Measurements from ENCODE around the gene RABGAP1L.
"Not testable (repeated sequence)": the region's sequence is repeated elsewhere in the genome, so short reads cannot be mapped to it uniquely, and the experiment has no call there.

RABGAP1L gene

GRCh38 chr1:175002910-175003517 lies 843.7 kb downstream of the RABGAP1L start:
- TF ChIP-seq JUND (IDR thresholded peaks at IDR 0.05; ENCODE audit: low read depth): no peak
- DNase-seq (ENCODE audit: low read depth in 1 of 2, low spot score in 1 of 2): no peak
- in situ Hi-C loops (cut with HindIII; ENCODE audit: low pct_unique_long_range_greater_than_20kb, low sequenced_read_pairs): no loop called here

GRCh38 chr1:175003521-175003920 lies 844.2 kb downstream of the RABGAP1L start:
- DNase-seq (ENCODE audit: low read depth in 1 of 2, low spot score in 1 of 2): no peak
- no peak for TF ChIP-seq JUND (IDR thresholded peaks at IDR 0.05; ENCODE audit: low read depth)
- in situ Hi-C loops (cut with HindIII; ENCODE audit: low pct_unique_long_range_greater_than_20kb, low sequenced_read_pairs): no loop called here

GRCh38 chr1:175005085-175005783 lies 845.9 kb downstream of the RABGAP1L start:
- no peak for TF ChIP-seq JUND (IDR thresholded peaks at IDR 0.05; ENCODE audit: low read depth)
- in situ Hi-C loops (cut with HindIII; ENCODE audit: low pct_unique_long_range_greater_than_20kb, low sequenced_read_pairs): no loop called here
- DNase-seq (ENCODE audit: low read depth in 1 of 2, low spot score in 1 of 2): no peak

GRCh38 chr1:175009532-175009931 lies 850.2 kb downstream of the RABGAP1L start:
- in situ Hi-C loops (cut with HindIII; ENCODE audit: low pct_unique_long_range_greater_than_20kb, low sequenced_read_pairs): no loop called here
- no peak for TF ChIP-seq JUND (IDR thresholded peaks at IDR 0.05; ENCODE audit: low read depth)
- no peak for DNase-seq (ENCODE audit: low read depth in 1 of 2, low spot score in 1 of 2)

- peak in 1 of 2 experiments; percentile 8 for DNase-seq (ENCODE audit: low read depth in 1 of 2, low spot score in 1 of 2)
- TF ChIP-seq JUND (IDR thresholded peaks at IDR 0.05; ENCODE audit: low read depth): no peak
- in situ Hi-C loops (cut with HindIII; ENCODE audit: low pct_unique_long_range_greater_than_20kb, low sequenced_read_pairs): no loop called here
Observed at GRCh38 chr1:175013445-175013844, 854.1 kb downstream of the RABGAP1L start.

GRCh38 chr1:175015243-175015642 lies 855.9 kb downstream of the RABGAP1L start:
- DNase-seq (ENCODE audit: low read depth in 1 of 2, low spot score in 1 of 2): no peak
- in situ Hi-C loops (cut with HindIII; ENCODE audit: low pct_unique_long_range_greater_than_20kb, low sequenced_read_pairs): no loop called here
- no peak for TF ChIP-seq JUND (IDR thresholded peaks at IDR 0.05; ENCODE audit: low read depth)

GRCh38 chr1:175019524-175019923 lies 860.2 kb downstream of the RABGAP1L start:
- TF ChIP-seq JUND (IDR thresholded peaks at IDR 0.05; ENCODE audit: low read depth): no peak
- DNase-seq (ENCODE audit: low read depth in 1 of 2, low spot score in 1 of 2): no peak
- in situ Hi-C loops (cut with HindIII; ENCODE audit: low pct_unique_long_range_greater_than_20kb, low sequenced_read_pairs): no loop called here

GRCh38 chr1:175023043-175023921 lies 864.0 kb downstream of the RABGAP1L start, which contains the start of gene MRPS14:
TSS of gene MRPS14 (minus strand) at chr1:175023425. CDS start at chr1:175023408, 17 bp downstream.
- peak; percentile 84 to 100 for DNase-seq (ENCODE audit: low read depth in 1 of 2, low spot score in 1 of 2)
- TF ChIP-seq JUND (IDR thresholded peaks at IDR 0.05; ENCODE audit: low read depth): 0 out of 2 replicates have a peak, but pooled peaks have one; percentile 29
- in situ Hi-C loops (cut with HindIII; ENCODE audit: low pct_unique_long_range_greater_than_20kb, low sequenced_read_pairs): no loop called here

GRCh38 chr1:175023922-175024242 lies 864.6 kb downstream of the RABGAP1L start:
- in situ Hi-C loops (cut with HindIII; ENCODE audit: low pct_unique_long_range_greater_than_20kb, low sequenced_read_pairs): not testable (repeated sequence)

GRCh38 chr1:175024773-175025172 lies 865.5 kb downstream of the RABGAP1L start:
- no peak for TF ChIP-seq JUND (IDR thresholded peaks at IDR 0.05; ENCODE audit: low read depth)
- in situ Hi-C loops (cut with HindIII; ENCODE audit: low pct_unique_long_range_greater_than_20kb, low sequenced_read_pairs): no loop called here
- DNase-seq (ENCODE audit: low read depth in 1 of 2, low spot score in 1 of 2): no peak

More at GRCh38 chr1:175023922-175024242, 864.6 kb downstream of the RABGAP1L start:
- not testable (repeated sequence) for DNase-seq (ENCODE audit: low read depth in 1 of 2, low spot score in 1 of 2)

- no peak for TF ChIP-seq JUND (IDR thresholded peaks at IDR 0.05; ENCODE audit: low read depth)
- no peak for DNase-seq (ENCODE audit: low read depth in 1 of 2, low spot score in 1 of 2)
- in situ Hi-C loops (cut with HindIII; ENCODE audit: low pct_unique_long_range_greater_than_20kb, low sequenced_read_pairs): no loop called here
Observed at GRCh38 chr1:175033953-175034352, 874.6 kb downstream of the RABGAP1L start.

GRCh38 chr1:175034775-175035174 lies 875.5 kb downstream of the RABGAP1L start:
- no peak for DNase-seq (ENCODE audit: low read depth in 1 of 2, low spot score in 1 of 2)
- in situ Hi-C loops (cut with HindIII; ENCODE audit: low pct_unique_long_range_greater_than_20kb, low sequenced_read_pairs): no loop called here
- no peak for TF ChIP-seq JUND (IDR thresholded peaks at IDR 0.05; ENCODE audit: low read depth)

- in situ Hi-C loops (cut with HindIII; ENCODE audit: low pct_unique_long_range_greater_than_20kb, low sequenced_read_pairs): no loop called here
- no peak for TF ChIP-seq JUND (IDR thresholded peaks at IDR 0.05; ENCODE audit: low read depth)
- no peak for DNase-seq (ENCODE audit: low read depth in 1 of 2, low spot score in 1 of 2)
Observed at GRCh38 chr1:175035865-175036264, 876.5 kb downstream of the RABGAP1L start.
